Vagina (tissue), 2 donors: ENCODE results near the gene THAP5.

ENCODE experiments used
- CTCF ChIP-seq, 3 experiments: fragments of 450-650 bp in 2 of 3; fragments of 200-600 bp in 1 of 3; sonication (generic) in 1 of 3; IDR thresholded peaks; one replicate each; pipeline ENCODE4 v1.5.1; 2017 to 2019; ENCODE audit warnings: antibody characterized with exemption in 3 of 3, mild to moderate bottlenecking in 2 of 3, moderate library complexity in 2 of 3
- POLR2AphosphoS5 ChIP-seq, 2 donors: sonication (generic); formaldehyde crosslinking; IDR thresholded peaks; one replicate each; pipeline ENCODE4 v1.9.0; 2017; ENCODE audit warnings: antibody characterized with exemption in 2 of 2, mild to moderate bottlenecking in 2 of 2, low read depth in 1 of 2; ENCODE audit not compliant: insufficient read depth in 1 of 2

GRCh38 chr7:108590606-108591005, 21.1 kb upstream of the THAP5 start:
- TF ChIP-seq POLR2AphosphoS5 (IDR thresholded peaks at IDR 0.05; ENCODE audit: insufficient read depth in 1 of 2, low read depth in 1 of 2): no peak
- TF ChIP-seq CTCF (IDR thresholded peaks at IDR 0.05): no peak
